ENCODE measurements around the gene ARFGEF3.
"Not testable (repeated sequence)": the region's sequence is repeated elsewhere in the genome, so short reads cannot be mapped to it uniquely, and the experiment has no call there.

Gene ARFGEF3

GRCh38 chr6:138117376-138117914 lies 44.3 kb upstream of the ARFGEF3 start:
- H3K4me3 ChIP-seq (ENCODE audit: low read length) = no peak overlapping the region
- TF ChIP-seq CTCF (conservative IDR thresholded peaks at IDR 0.05; ENCODE audit: low read length) = no peak
- DNase-seq (ENCODE audit: low read depth) = no peak

GRCh38 chr6:138119229-138119628 lies 42.5 kb upstream of the ARFGEF3 start:
- not testable (repeated sequence) for DNase-seq (ENCODE audit: low read depth); H3K4me3 ChIP-seq (ENCODE audit: low read length)

- no peak for TF ChIP-seq CTCF (conservative IDR thresholded peaks at IDR 0.05; ENCODE audit: low read length)
- DNase-seq (ENCODE audit: low read depth) = no peak
- no peak overlapping the region for H3K4me3 ChIP-seq (ENCODE audit: low read length)
Observed at GRCh38 chr6:138119976-138120375, 41.8 kb upstream of the ARFGEF3 start.

GRCh38 chr6:138124096-138124495 lies 37.6 kb upstream of the ARFGEF3 start:
- no peak for TF ChIP-seq CTCF (conservative IDR thresholded peaks at IDR 0.05; ENCODE audit: low read length)
- no peak for DNase-seq (ENCODE audit: low read depth)
- H3K4me3 ChIP-seq (ENCODE audit: low read length) = no peak overlapping the region

- DNase-seq (ENCODE audit: low read depth) = no peak
- TF ChIP-seq CTCF (conservative IDR thresholded peaks at IDR 0.05; ENCODE audit: low read length) = no peak
- H3K4me3 ChIP-seq (ENCODE audit: low read length) = no peak overlapping the region
Observed at GRCh38 chr6:138128096-138128495, 33.6 kb upstream of the ARFGEF3 start.

- DNase-seq (ENCODE audit: low read depth) = no peak
- TF ChIP-seq CTCF (conservative IDR thresholded peaks at IDR 0.05; ENCODE audit: low read length) = no peak
- no peak overlapping the region for H3K4me3 ChIP-seq (ENCODE audit: low read length)
Observed at GRCh38 chr6:138129190-138129589, 32.5 kb upstream of the ARFGEF3 start.

GRCh38 chr6:138142806-138143205 lies 18.9 kb upstream of the ARFGEF3 start:
- no peak for TF ChIP-seq CTCF (conservative IDR thresholded peaks at IDR 0.05; ENCODE audit: low read length)
- no peak overlapping the region for H3K4me3 ChIP-seq (ENCODE audit: low read length)
- DNase-seq (ENCODE audit: low read depth) = no peak

GRCh38 chr6:138145402-138145801 lies 16.3 kb upstream of the ARFGEF3 start:
- TF ChIP-seq CTCF (conservative IDR thresholded peaks at IDR 0.05; ENCODE audit: low read length) = no peak
- no peak overlapping the region for H3K4me3 ChIP-seq (ENCODE audit: low read length)

More at GRCh38 chr6:138145402-138145801, 16.3 kb upstream of the ARFGEF3 start:
- no peak for DNase-seq (ENCODE audit: low read depth)
